Neural progenitor cell (in vitro differentiated cells): ENCODE measurements around the gene RHO. TPM values are rescaled to one million over a fixed set of nuclear protein-coding genes. Genes with fewer than 3 reads are reported as not detected.
A peak's percentile ranks its signal among the peaks of the same experiment; 100 is the strongest.
"Not testable (repeated sequence)": the region's sequence is repeated elsewhere in the genome, so short reads cannot be mapped to it uniquely, and the experiment has no call there.

Experiments used
- DNase-seq: peaks from one replicate; pipeline ENCODE4 v3.0.0-alpha.2; 2016; ENCODE audit warnings: low spot score
- H2AFZ ChIP-seq: fragments of 200-600 bp; sonication (generic); replicated peaks from 2 replicates; pipeline ENCODE4 v1.6.1; 2016; ENCODE audit warnings: antibody characterized with exemption
- H3F3A ChIP-seq: fragments of 200-600 bp; sonication (generic); 2 replicates; pipeline ENCODE4 v1.6.1; 2016; ENCODE audit warnings: antibody characterized with exemption, low read depth
- H3K27ac ChIP-seq: fragments of 200-600 bp; sonication (generic); 2 replicates; pipeline ENCODE4 v1.5.1; 2016; ENCODE audit warnings: mild to moderate bottlenecking
- H3K27me3 ChIP-seq: fragments of 200-600 bp; sonication (generic); 2 replicates; pipeline ENCODE4 v1.6.1; 2016; ENCODE audit warnings: mild to moderate bottlenecking, moderate library complexity
- H3K36me3 ChIP-seq: fragments of 200-600 bp; sonication (generic); 2 replicates; pipeline ENCODE4 v1.5.1; 2016
- H3K4me1 ChIP-seq: fragments of 200-600 bp; sonication (generic); 2 replicates; pipeline ENCODE4 v1.6.1; 2016; ENCODE audit warnings: mixed run types
- H3K4me2 ChIP-seq: fragments of 200-600 bp; sonication (generic); 2 replicates; pipeline ENCODE4 v1.6.1; 2016
- H3K4me3 ChIP-seq: fragments of 200-600 bp; sonication (generic); 2 replicates; pipeline ENCODE4 v1.5.1; 2016
- H3K79me2 ChIP-seq: fragments of 200-600 bp; sonication (generic); 2 replicates; pipeline ENCODE4 v1.6.1; 2016; ENCODE audit warnings: low read depth
- H3K9ac ChIP-seq: fragments of 200-600 bp; sonication (generic); 2 replicates; pipeline ENCODE4 v1.6.1; 2016
- H3K9me3 ChIP-seq: fragments of 200-600 bp; sonication (generic); 2 replicates; pipeline ENCODE4 v1.5.1; 2016; ENCODE audit warnings: low read depth
- H4K20me1 ChIP-seq: fragments of 200-600 bp; sonication (generic); 2 replicates; pipeline ENCODE4 v1.6.1; 2016; ENCODE audit warnings: low read depth
- H3K27ac Mint-ChIP-seq: 3 replicates; pipeline ENCODE4 v1.8.0; 2021; ENCODE audit warnings: mixed read lengths
- H3K27me3 Mint-ChIP-seq: 2 replicates; pipeline ENCODE4 v1.8.0; 2022; ENCODE audit warnings: low read depth, mild to moderate bottlenecking, inconsistent platforms, moderate library complexity, mixed read lengths; ENCODE audit not compliant: insufficient read depth
- H3K36me3 Mint-ChIP-seq: 3 replicates; pipeline ENCODE4 v1.8.0; 2021; ENCODE audit warnings: mixed read lengths
- H3K4me1 Mint-ChIP-seq: 3 replicates; pipeline ENCODE4 v1.8.0; 2021; ENCODE audit warnings: mixed read lengths
- H3K4me3 Mint-ChIP-seq: 3 replicates; pipeline ENCODE4 v1.8.0; 2021; ENCODE audit warnings: mild to moderate bottlenecking, moderate library complexity, mixed read lengths
- H3K9me3 Mint-ChIP-seq: 3 replicates; pipeline ENCODE4 v1.8.0; 2020; ENCODE audit warnings: mixed read lengths
- CTCF ChIP-seq: fragments of 200-600 bp; sonication (generic); IDR thresholded peaks from 2 replicates; pipeline ENCODE4 v1.5.1; 2017; ENCODE audit warnings: antibody characterized with exemption, mild to moderate bottlenecking
- EZH2 ChIP-seq: fragments of 200-600 bp; sonication (generic); IDR thresholded peaks from 2 replicates; pipeline ENCODE4 v1.6.1; 2017; ENCODE audit warnings: antibody characterized with exemption, mild to moderate bottlenecking, moderate library complexity
- EZH2phosphoT487 ChIP-seq: fragments of 200-600 bp; sonication (generic); IDR thresholded peaks from 2 replicates; pipeline ENCODE4 v1.6.1; 2017; ENCODE audit warnings: antibody characterized with exemption
- total RNA-seq: library from RNA; depleted of rRNA; stranded (reverse); fragments of >200 nt; gene quantifications from 2 replicates; pipeline ENCODE4 v1.2.3, GENCODE V29; 2015; ENCODE audit warnings: low replicate concordance

RHO gene
- total RNA-seq, 1 donor from 2014 or later = not detected

DNA sequence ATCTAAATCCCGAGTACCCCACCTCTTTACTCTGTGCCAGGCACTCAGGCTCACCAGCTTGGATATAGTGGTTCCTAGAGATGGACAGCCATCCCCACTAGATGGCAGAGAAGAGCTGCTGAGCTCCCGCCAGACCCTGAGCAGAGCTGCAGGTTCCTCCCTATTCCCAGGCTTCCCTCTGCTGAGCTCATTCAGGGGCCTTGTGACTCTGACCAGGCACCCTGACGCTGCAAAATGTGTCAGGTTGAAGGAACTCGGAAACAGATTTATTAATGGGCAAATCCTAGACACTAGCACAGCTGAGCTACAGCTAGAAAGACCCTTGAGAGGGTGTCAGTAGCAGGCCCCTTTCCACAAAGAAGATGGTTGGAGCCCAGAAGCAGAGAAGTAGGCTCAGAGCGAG lies 38.2 kb upstream of the RHO start:
- peaks cover 26% of the 10 kb centered on the region for H3K4me1 Mint-ChIP-seq
- no peak overlapping the region for H3K4me2 ChIP-seq
- no peaks in the 10 kb centered on the region for H3K27me3 Mint-ChIP-seq
- no peaks in the 10 kb centered on the region for H3K79me2 ChIP-seq
- no peak overlapping the region for H3K4me3 Mint-ChIP-seq
- H3K9ac ChIP-seq = no peak overlapping the region
- H3K36me3 Mint-ChIP-seq = peaks cover 8% of the 10 kb centered on the region
- H3K36me3 ChIP-seq = no peaks in the 10 kb centered on the region
- TF ChIP-seq EZH2phosphoT487 = no peak
- peak; percentile 92 for TF ChIP-seq CTCF
- H3K4me3 ChIP-seq = no peak overlapping the region
- no peak overlapping the region for H2AFZ ChIP-seq
- no peak overlapping the region for H3K27ac ChIP-seq
- no peaks in the 10 kb centered on the region for H3K27me3 ChIP-seq
- H3K27ac Mint-ChIP-seq = peak overlapping the region; percentile 91
- DNase-seq = peak; percentile 83
- peaks cover 19% of the 10 kb centered on the region for H3F3A ChIP-seq
- no peaks in the 10 kb centered on the region for H4K20me1 ChIP-seq
- no peaks in the 10 kb centered on the region for H3K9me3 Mint-ChIP-seq
- peaks cover 25% of the 10 kb centered on the region for H3K4me1 ChIP-seq
- no peaks in the 10 kb centered on the region for H3K9me3 ChIP-seq

GRCh38 chr3:129491077-129491476 lies 37.4 kb upstream of the RHO start:
- not testable (repeated sequence) for H3K9me3 ChIP-seq, H3K27ac Mint-ChIP-seq, H3K27ac ChIP-seq, H3K27me3 Mint-ChIP-seq, H3K27me3 ChIP-seq, DNase-seq, H3K36me3 ChIP-seq, H3K79me2 ChIP-seq, H3K36me3 Mint-ChIP-seq, H3K4me3 ChIP-seq, H2AFZ ChIP-seq, H3K9ac ChIP-seq, H4K20me1 ChIP-seq, H3K4me2 ChIP-seq, H3K9me3 Mint-ChIP-seq
- peaks cover 21% of the 10 kb centered on the region for H3K4me1 ChIP-seq
- Mint-ChIP-seq H3K4me1 (peaks cover 24% of the 10 kb centered on the region), H3K4me3 (peak overlapping the region; percentile 11)
- peaks cover 11% of the 10 kb centered on the region for H3F3A ChIP-seq

DNA sequence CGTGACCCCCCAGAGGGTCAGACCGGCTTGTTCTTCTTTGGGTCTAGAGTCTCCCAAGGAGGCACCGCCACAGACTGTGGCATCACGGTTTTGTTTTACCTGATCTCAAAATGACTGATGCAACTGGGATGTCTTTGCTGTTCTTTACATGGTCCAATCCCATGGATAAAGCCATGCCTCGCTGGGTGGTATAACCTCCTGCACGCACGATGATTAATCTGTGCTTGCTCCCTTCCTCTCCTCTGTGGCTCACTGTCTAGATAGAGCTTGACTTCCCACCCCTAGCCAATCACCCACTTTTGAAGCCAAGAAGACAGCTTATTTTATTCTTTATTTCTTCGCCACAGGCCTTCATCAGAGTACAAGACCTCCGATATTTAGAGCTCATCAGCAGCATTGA lies 36.6 kb upstream of the RHO start:
- peaks cover 8% of the 10 kb centered on the region for H3K36me3 Mint-ChIP-seq
- TF ChIP-seq CTCF = no peak
- TF ChIP-seq EZH2phosphoT487 = no peak
- no peak for TF ChIP-seq EZH2
- Histone ChIP-seq H3K4me1 (peaks cover 14% of the 10 kb centered on the region), H3K79me2 (no peaks in the 10 kb centered on the region), H3K4me2 (no peak overlapping the region), H3K9ac (no peak overlapping the region), H4K20me1 (no peaks in the 10 kb centered on the region), H3K36me3 (no peaks in the 10 kb centered on the region), H3F3A (peaks cover 4% of the 10 kb centered on the region), H3K27me3 (no peaks in the 10 kb centered on the region), H3K9me3 (no peaks in the 10 kb centered on the region), H2AFZ (no peak overlapping the region), H3K27ac (no peak overlapping the region), H3K4me3 (no peak overlapping the region)
- peak overlapping the region; percentile 75 for H3K27ac Mint-ChIP-seq
- H3K4me3 Mint-ChIP-seq = no peak overlapping the region
- H3K27me3 Mint-ChIP-seq = no peaks in the 10 kb centered on the region
- H3K9me3 Mint-ChIP-seq = no peaks in the 10 kb centered on the region
- no peak for DNase-seq
- H3K4me1 Mint-ChIP-seq = peaks cover 17% of the 10 kb centered on the region

GRCh38 chr3:129492691-129493090 lies 35.7 kb upstream of the RHO start:
- Histone ChIP-seq H3K27ac (no peak overlapping the region), H3K36me3 (no peaks in the 10 kb centered on the region), H3K9me3 (no peaks in the 10 kb centered on the region), H2AFZ (no peak overlapping the region), H3K4me3 (no peak overlapping the region), H3K27me3 (no peaks in the 10 kb centered on the region), H3K9ac (no peak overlapping the region), H3K4me2 (no peak overlapping the region), H3K4me1 (peaks cover 5% of the 10 kb centered on the region), H4K20me1 (no peaks in the 10 kb centered on the region), H3K79me2 (no peaks in the 10 kb centered on the region), H3F3A (no peaks in the 10 kb centered on the region)
- TF ChIP-seq EZH2 (no peak), CTCF (no peak), EZH2phosphoT487 (no peak)
- peaks cover 11% of the 10 kb centered on the region for H3K36me3 Mint-ChIP-seq
- peaks cover 14% of the 10 kb centered on the region for H3K4me1 Mint-ChIP-seq
- no peak overlapping the region for H3K4me3 Mint-ChIP-seq
- H3K9me3 Mint-ChIP-seq = no peaks in the 10 kb centered on the region
- H3K27me3 Mint-ChIP-seq = no peaks in the 10 kb centered on the region
- no peak overlapping the region for H3K27ac Mint-ChIP-seq
- DNase-seq = no peak
